GM19025 (cell line): ENCODE results near the gene OR6M1.

Source experiments
- ATAC-seq: cut with Tn5 transposase; IDR thresholded peaks from one replicate; pipeline ENCODE4 v1.9.1; 2021; ENCODE audit warnings: mild to moderate bottlenecking, low read depth, moderate library complexity; ENCODE audit not compliant: unreplicated experiment

The OR6M1 gene, protein sequence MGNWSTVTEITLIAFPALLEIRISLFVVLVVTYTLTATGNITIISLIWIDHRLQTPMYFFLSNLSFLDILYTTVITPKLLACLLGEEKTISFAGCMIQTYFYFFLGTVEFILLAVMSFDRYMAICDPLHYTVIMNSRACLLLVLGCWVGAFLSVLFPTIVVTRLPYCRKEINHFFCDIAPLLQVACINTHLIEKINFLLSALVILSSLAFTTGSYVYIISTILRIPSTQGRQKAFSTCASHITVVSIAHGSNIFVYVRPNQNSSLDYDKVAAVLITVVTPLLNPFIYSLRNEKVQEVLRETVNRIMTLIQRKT

DNA sequence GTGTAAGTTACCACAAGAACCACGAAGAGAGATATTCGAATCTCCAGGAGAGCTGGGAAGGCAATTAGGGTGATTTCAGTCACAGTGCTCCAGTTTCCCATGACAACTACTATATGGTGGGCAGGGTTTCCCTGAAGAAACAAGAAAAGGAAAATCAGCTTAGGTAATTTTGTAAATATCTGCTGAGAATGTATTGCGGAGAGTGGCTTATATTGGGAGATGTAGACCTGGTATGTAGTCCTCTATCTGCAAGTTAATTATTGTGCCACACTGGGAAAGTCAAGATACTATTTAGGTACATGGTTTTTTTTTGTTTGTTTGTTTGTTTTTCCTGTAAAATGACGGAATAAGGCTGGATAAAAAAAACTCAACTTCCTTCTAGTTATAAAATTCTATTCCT is at the start of gene OR6M1:
Gene OR6M1 (minus strand): TSS at position 101 of the 400 bp plus-strand sequence. CDS start 0 bp downstream, at position 101.
- no peak for ATAC-seq

DNA sequence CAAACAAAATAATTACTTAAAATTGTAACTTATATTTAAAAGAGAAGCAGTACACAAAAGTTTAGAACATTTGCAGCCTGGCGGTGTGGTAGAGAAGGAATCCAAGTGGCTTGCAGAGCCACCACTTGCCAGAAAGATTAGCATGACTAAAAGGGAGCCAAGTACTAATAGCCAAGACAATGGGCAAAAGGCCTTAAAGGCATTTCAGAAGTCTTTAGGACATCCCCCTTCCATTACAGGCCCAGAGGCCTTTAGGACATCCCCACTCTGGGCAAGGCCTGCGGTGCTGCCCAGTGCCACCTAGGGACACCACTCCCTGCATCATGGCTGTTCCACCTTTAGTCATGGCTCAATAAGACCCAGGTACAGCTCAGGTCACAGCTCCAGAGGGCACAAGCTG is 46.9 kb upstream of the OR6M1 start:
- no peak for ATAC-seq

DNA sequence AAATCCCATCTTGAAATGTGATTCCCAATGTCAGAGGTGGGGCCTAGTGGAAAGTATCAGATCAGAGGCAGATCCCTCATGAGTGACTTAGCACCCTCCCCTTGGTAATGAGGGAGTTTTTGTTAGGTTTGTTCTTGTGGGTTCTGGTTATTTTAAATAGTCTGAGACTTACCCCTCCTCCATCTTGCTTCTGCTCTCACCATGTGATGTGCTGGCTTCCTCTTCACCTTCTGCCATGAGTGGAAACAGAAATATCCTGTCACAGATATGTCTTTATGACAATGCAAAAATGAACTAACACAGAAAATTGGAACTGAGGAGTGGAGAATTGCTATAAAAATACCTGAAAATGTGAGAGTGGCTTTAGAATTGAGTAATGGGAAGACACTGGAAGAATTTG is 46.2 kb upstream of the OR6M1 start:
- ATAC-seq, result no peak

DNA sequence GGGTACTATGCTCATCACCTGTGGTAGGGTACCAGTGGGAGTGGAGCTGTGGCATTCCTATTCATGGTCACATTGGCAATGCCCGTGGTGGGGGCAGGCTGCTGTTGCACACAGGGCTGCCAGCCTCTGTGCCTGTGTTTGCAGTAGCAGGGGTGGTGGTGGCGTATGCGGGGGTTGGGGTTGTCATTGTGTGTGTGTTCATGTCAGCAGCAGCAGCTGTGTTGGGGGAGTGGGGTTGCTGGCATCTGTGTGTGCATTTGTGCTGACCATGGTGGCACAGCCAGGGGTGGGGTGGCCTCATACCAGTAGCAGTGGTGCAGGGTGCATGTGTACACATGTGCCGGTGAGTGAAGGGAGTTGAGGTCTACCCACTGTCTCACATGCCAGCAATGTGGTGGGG is 45.0 kb upstream of the OR6M1 start:
- ATAC-seq, result no peak

DNA sequence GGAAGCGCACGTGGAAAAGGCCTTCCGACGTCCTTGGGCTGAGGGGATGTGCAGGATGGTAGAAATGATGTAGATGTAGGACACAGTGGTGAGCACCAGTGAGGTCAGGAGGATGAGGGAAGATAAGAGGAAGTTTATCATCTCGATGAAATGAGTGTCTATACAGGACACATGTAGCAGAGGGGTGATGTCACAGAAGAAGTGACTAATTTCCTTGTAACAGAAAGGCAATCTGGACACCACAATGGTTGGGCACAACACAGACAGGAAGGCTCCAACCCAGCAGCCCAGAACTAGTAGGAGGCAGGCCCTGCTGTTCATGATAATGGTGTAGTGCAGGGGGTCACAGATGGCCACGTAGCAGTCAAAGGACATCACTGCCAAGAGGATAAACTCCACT is 35.0 kb upstream of the OR6M1 start:
- no peak for ATAC-seq

DNA sequence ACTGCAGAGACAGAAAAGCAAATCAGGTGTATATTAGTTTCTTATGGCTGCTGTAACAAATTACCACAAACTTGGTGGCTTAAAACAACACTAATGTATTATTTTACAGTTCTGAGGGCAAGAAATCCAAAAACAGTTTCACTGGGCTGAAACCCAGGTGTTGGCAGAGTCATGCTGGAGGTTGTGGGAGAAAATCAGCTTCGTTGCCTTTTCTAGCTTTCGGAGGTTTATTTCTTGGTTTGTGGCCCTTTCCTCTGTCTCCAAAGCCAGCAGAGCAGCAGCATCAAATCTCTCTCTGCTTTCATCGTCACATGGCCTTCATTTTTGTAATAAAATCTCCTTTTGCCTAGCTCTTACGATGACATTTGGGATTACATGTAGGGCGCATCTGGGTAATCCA is 33.0 kb upstream of the OR6M1 start:
- no peak for ATAC-seq

DNA sequence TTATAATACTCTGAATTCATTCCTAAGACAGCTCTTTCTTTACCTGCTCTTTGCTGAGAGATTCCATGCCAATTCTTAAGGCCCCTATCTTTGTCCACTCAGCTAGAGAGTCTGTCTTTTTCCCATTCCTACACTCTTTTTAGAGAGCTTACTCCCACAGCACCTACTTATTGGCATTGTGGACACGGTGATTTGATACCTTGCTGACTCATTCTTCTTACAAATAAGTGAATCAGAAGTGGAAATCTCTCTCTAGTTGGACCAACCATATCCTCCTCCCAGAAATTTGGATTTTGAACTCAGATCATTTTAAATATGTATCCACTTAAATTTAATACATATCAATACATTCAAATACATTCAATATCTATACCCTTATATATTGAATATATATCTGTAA is 32.5 kb upstream of the OR6M1 start:
- ATAC-seq, result no peak

DNA sequence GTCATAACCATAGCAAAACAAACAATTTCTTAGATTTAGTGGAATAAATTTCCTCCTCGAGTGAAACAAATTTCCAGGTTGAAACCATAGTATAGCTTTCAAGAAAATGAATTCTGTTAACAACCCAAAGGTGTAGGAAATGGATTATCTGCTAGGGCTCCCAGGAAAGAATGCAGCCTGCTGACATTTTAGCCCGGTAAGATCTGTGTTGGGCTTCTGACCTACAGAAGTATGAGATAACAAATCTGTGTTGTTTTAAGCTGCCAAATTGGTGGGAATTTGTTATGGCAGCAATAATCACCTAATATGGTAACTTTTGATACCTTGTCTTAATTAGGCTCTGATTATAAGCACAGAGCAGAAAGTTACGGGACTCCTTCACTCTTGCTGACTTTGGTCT is 32.0 kb upstream of the OR6M1 start:
- ATAC-seq, result no peak

DNA sequence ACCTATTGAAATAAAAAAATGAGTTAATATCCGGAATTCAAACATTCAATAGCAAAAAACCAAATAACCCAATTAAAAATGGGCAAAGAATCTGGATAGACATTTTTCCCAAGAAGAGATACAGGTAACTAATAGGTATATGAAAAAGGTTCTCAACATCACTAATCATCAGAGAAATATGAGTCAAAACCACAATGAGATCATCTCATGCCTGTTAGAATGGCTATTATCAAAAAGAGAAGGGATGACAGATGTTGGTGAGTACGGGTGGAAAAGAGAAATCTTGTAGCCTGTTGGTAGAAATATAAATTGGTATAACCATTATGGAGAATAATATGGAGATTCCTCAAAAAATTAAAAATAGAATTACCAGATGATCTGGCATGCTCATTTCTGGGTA is 26.9 kb upstream of the OR6M1 start:
- no peak for ATAC-seq

DNA sequence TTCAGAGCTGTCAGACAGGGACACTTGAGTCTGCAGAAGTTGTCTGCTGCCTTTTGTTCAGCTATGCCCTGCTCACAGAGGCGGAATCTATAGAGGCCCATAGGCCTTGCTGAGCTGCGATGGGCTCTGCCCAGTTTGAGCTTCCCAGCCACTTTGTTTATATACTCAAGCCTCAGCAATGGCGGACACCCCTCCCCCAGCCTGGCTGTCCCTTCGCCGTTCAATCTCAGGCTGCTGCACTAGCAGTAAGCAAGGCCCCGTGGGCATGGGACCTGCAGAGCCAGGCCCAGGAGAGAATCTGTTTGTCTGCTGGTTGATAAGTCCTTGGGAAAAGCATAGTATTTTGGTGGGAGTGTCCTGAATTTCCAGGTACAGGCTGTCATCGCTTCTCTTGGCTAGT is 23.6 kb upstream of the OR6M1 start:
- ATAC-seq, result no peak

DNA sequence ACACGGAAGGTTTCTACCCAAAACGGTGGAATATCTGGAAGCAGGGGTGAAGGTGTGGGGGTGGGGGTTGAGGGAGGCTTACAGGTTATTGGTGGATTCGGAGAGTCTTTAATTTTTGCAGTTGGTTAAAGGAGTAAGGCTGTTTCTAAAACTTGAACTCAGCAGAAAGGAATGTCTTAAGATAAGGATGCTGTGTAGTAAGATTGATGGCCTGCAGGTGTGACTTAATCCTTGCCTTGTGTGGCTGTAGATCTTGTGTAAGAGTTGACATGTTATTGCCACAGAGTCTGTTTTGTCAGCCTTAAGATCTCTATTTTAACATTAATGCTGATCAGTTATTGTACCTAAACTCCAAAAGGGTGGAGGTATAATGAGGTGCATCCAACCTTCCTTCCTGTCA is 16.4 kb upstream of the OR6M1 start:
- no peak for ATAC-seq

DNA sequence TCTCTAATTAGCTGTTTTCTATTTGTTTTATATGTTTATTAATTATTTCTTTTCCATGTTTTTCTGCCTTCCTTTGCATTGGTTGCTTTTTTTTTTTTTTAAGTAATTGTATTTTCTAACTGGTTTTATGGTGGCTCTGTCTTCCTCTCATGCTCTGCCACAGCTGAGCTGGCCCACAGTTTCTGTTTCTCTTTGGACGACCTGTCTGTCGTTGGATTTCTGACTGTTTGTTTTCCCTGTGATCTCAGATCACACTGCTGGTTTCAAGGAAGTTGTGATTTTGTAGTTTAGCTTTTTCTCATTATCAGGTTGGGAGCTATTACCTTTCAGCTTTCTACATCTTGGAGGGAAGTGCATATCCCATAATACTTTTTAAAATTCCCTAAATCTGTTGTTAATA is 15.9 kb upstream of the OR6M1 start:
- no peak for ATAC-seq

DNA sequence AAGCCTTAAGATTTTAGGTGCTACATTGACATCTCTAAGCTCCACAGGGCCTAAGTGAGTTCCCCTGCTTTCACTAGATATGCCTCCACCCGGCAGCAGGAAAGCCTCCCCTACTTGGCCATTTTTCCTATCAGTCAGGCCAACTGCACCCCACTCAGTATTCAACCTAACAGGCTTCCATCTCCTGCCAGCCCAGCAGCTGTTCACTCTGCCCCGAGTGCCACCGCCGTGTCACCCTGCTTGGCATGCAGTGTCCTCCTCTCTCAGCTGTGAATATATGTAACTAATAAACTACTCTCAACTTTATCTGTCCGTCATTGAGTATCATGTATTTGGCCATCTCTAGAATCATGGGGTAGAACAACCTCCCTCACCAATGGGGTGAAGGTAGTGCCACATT is 9.0 kb upstream of the OR6M1 start:
- ATAC-seq, result no peak

DNA sequence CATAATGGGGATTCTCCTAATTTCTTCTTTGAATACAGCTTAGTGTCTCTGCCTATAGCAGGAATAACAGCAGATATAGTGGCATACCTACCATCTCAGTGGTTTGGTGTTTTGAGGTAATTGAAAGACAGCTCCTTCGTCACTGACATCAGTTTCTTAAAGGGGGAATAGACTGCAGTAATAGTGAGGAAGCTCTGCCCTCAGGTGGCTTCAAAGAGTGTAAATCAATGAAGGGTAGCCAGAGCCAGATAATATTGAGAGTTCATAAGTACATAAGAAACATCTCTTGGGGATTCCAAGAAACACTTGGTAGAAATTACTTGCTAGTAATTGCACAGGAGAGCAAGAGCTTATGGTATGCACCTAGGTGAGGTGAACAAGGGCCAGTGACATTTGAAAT is 4.4 kb downstream of the OR6M1 start:
- no peak for ATAC-seq

DNA sequence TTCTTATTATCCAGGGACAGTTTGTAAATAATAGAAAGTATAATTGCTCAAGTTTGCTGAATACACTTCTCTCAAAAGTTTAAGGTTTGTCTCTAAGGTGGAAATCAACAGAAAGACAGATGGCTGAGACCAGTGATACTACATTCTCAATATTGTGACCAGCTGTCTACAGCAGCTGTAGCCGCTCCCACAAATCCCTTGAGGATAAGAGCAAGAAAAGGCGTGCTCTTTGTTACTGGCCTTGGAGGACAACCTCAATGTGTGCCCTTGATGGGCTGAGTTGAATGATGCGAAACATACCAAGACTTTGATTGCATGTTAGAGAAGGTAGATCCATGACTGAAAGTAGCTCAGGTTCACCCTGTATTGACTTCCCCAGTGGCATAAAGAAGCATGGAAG is 6.1 kb downstream of the OR6M1 start:
- ATAC-seq, result no peak

DNA sequence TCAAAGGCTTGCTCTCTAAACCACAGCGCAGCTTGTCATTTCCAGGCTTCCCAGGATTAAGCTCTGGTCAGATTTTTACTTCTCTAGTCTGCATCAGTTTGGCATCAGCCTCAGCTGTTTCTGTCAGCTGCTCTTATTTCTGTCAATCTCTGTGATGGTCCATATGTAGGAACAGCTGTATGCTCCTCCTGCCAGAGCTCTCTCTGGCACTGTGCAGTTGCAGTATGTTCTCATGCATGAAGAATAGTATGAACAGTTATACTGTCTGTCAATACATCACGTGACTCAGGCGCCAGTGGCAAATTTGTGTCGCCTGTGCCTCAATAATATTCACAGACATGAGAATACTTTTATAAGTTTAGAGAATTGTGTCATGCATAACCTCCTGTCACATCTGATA is 6.7 kb downstream of the OR6M1 start:
- ATAC-seq, result no peak

DNA sequence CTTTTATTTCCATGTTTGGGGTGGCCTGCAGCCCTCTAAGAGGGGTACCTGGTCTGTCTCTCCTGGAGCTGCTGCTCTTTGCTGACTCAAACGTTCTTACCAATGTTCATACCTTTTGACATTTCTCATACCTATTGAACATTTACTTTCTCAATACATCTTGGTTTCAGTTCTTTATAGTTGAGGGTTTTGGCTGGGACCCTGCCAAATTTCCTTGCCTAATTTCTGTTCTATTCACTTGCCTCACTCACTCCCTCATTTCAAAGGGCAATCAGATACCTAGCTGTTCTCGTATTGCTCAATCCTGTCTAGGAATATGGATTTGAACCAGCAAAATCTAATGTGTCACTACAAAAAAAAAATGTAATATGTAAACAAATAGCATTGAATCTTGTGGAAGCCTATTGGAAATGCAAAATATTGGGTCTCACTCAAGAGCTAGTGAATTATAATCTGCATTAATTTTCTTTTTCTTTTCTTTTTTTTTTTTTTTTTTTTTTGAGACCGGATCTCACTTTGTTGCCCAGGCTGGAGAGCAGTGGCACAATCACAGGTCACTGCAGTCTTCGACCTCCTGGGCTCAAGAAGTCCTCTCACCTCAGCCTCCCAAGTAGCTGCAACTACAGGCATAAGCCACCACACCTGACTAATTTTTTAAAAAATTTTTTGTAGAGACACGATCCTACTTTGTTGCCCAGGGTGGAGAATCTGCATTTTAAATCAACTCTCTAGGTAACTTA is 7.5 kb downstream of the OR6M1 start:
- no peak for ATAC-seq

DNA sequence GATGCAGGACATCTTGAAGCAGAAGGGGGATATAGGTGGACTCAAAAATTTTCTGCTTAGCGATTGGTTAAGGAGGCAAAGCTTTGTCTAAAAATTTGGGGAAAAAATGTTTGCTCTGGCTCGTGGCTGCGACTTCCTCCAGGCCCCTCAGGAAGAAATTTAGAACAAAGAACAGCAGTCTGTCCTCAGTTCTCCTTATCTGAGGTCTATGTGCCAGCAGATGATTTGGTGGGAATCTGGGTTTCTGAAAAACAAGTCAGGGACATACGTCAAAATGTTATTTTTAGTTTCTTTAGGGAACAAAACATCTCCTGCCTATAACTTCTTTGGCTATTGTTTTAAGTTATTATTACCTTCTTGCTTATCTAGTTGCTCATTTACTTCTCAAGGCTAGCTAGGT is 8.1 kb downstream of the OR6M1 start:
- no peak for ATAC-seq

DNA sequence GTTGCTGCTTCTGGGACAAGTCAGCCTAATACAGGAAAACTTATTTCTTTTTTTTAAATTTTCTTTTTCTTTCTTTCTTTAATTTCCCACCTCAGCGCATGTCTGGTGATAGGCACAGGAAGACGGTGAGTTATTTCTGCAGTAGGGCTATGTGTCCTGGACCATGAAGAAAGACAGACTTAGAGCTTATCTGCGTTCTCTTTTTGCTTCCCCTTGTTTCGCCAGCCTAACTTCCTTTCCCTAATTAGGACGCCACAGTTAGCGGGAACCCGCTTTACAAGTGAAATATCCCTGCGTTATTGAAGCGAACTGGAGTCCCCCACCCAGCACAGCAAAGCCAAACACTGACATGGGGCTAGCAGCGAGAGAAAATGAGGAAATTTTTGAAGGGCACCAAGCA is 8.6 kb downstream of the OR6M1 start:
- no peak for ATAC-seq

DNA sequence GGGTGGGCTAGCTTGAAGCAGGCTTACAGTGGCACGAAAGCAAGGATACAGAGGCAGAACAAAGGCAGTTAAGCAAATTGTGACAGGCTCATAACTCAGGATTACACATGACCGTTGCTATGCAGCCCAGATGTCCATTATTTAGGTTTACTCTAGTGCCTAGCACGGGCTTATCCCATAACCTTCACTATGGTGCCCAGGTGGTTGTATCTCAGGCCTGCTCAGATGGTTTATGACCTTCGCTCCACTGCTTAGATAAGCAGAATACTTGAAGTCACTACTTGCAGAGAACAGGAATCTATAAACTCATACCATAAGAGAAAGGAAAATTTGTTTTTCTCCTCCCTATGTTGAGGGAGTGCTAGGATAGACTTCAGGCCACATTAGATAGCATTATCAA is 9.0 kb downstream of the OR6M1 start:
- no peak for ATAC-seq

DNA sequence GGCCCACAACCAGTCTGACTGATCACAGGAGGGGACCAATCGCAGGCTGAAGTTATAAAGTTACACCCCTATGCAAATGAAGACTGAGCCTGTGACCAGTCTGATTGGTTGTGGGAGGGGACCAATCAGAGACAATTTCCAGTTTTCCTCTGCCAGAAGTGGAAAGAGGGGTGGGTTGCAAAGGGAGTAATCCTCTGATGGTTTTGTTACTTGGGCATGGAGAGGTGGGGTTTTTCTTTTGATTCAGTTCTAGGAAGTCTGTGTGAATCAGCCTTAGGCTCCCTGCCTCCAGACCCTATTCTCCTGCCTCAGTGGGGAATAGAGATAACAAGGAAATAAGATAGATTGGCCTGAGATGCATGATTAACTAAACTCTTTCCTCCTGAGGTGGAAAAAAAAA is 9.9 kb downstream of the OR6M1 start:
- ATAC-seq, result no peak

DNA sequence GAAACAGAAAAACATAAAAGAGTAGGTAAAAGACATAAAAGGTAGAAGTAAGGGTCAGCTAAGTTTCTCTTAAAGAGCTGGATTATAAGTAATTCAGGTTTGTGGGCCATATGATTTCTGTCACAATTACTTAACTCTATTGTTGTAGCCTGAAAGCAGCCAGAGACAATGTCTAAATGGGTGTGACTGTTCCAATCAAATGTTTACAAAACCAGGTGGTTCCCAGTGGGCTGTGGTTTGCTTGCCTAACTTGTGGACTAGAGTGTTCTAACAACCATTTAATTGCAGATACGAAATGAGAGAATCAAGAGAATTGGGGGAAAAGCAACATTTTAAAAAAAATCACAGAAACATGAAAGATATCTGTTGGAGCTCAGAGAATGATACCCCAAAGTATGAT is 22.6 kb downstream of the OR6M1 start:
- ATAC-seq, result no peak
